ENCODE results near the gene C22orf42. TPM values are rescaled to one million over a fixed set of nuclear protein-coding genes. Genes with fewer than 3 reads are reported as not detected.

C22orf42 gene, protein sequence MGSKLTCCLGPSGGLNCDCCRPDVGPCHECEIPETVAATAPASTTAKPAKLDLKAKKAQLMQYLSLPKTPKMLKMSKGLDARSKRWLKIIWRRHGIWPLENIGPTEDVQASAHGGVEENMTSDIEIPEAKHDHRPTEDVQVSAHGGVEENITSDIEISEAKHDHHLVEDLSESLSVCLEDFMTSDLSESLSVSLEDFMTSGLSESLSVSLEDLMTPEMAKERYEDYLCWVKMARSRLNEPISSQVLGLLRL
- not detected for total RNA-seq

DNA sequence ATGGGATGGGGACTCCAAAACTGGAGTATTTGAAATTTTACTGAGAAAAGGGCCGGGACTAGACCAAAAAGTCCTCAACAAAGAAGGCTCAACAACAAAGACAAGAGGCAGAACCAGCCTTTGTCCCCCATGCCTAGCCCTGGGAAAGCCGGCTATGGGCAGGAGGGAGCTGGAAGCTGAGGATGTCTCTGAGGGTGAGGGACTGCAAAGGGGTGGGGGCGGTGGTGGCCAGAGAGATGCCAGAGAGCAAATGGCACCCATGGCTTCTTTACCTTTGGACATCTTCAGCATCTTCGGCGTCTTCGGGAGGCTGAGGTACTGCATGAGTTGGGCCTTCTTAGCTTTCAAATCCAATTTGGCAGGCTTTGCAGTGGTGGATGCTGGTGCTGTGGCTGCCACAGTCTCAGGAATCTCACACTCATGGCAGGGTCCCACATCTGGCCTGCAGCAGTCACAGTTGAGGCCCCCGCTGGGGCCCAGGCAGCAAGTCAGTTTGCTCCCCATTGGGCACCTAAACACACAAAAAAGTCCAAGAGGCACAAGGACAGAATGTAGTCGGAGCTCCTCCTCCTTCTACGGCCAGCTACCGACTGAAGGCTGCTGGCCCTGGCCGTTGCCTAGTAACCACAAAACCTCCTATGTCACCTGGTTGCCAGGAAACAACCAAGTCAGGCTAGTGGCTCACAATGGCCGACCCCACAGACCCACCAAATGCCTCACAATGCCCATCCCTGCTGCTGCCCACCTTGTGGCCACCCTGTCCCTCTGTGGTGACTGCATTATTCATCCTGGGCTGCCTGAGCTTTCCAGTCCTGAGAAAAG, at the start of gene C22orf42:
TSS of gene C22orf42 (minus strand) at position 592 of the 822 bp plus-strand sequence. CDS start at position 504, 88 bp downstream.
- 82% methylated on average over 11 of the region's 12 CpGs for WGBS
- Histone ChIP-seq H3K4me1 (no peaks in the 10 kb centered on the region), H3K4me3 (no peak within 1 kb of the TSS), H3K36me3 (no peaks in the 10 kb centered on the region), H3K27ac (no peak within 1 kb of the TSS), H3K9me3 (no peaks in the 10 kb centered on the region), H3K27me3 (peaks cover 12% of the 10 kb centered on the region)
- no peak for TF ChIP-seq EP300 (IDR thresholded peaks at IDR 0.05)
- no peak for TF ChIP-seq POLR2AphosphoS5 (IDR thresholded peaks at IDR 0.05)
- TF ChIP-seq, protein P1, sequence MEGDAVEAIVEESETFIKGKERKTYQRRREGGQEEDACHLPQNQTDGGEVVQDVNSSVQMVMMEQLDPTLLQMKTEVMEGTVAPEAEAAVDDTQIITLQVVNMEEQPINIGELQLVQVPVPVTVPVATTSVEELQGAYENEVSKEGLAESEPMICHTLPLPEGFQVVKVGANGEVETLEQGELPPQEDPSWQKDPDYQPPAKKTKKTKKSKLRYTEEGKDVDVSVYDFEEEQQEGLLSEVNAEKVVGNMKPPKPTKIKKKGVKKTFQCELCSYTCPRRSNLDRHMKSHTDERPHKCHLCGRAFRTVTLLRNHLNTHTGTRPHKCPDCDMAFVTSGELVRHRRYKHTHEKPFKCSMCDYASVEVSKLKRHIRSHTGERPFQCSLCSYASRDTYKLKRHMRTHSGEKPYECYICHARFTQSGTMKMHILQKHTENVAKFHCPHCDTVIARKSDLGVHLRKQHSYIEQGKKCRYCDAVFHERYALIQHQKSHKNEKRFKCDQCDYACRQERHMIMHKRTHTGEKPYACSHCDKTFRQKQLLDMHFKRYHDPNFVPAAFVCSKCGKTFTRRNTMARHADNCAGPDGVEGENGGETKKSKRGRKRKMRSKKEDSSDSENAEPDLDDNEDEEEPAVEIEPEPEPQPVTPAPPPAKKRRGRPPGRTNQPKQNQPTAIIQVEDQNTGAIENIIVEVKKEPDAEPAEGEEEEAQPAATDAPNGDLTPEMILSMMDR (IDR thresholded peaks at IDR 0.05) = no peak
- no peak for TF ChIP-seq POLR2A (IDR thresholded peaks at IDR 0.05)
- DNase-seq (ENCODE audit: low spot score in 2 of 2) = no peak

DNA sequence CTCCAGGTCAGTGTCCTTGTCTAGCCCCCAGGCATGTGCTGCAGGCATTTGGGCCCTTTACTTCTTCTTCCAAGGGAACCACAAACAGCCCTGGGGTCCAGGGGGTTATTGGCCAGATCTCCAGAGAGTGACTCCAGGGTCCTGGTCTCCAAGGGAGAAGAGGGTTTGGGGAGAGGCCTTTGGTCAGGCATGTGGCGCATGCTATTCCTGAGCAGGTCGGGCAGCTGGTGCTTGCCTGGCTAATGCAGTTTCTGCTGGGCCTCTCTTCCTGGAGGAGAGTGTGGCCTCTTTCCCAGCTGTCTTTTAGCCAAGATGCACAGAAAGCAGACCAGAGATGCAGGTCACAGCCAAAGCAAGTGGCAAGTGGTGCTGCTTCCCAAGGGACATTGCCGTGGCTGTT, 49.6 kb upstream of the C22orf42 start:
- TF ChIP-seq POLR2A (IDR thresholded peaks at IDR 0.05) = no peak
- TF ChIP-seq, protein P1 (IDR thresholded peaks at IDR 0.05) = no peak
- no peak for TF ChIP-seq EP300 (IDR thresholded peaks at IDR 0.05)
- TF ChIP-seq POLR2AphosphoS5 (IDR thresholded peaks at IDR 0.05) = no peak
- no peaks in the 10 kb centered on the region for H3K36me3 ChIP-seq
- H3K4me1 ChIP-seq = peaks cover 9% of the 10 kb centered on the region
- H3K27me3 ChIP-seq = peaks cover 26% of the 10 kb centered on the region
- no peak for DNase-seq (ENCODE audit: low spot score in 2 of 2)
- no peak overlapping the region for H3K4me3 ChIP-seq
- WGBS = 60% methylated on average over 1 of the region's 3 CpGs
- no peaks in the 10 kb centered on the region for H3K9me3 ChIP-seq
- no peak overlapping the region for H3K27ac ChIP-seq

DNA sequence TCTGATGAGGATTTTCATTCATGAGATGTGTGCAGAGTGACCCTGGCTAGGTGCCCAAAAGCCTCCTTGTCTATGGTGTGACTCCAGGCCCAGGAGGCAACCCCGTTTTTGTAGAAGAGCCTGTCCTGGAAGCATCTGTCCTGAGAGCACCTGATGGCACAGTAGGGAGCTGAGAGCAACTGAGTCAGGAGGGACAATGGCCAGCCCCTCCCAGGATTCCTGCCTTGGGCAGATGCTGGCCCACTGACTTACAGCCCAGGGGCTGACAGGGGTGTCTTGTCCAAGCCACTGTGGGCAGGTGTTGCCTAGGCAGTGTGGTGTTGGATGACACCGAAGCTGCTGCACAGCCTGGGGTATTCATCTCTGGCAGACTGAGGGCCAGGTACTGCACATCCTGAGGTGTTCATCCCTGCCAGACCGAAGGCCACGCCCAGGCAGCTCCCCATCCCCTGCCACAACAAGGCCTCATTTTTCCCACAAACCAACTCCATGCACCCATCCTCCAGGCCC, 48.9 kb upstream of the C22orf42 start:
- TF ChIP-seq POLR2AphosphoS5 (IDR thresholded peaks at IDR 0.05) (no peak), EP300 (IDR thresholded peaks at IDR 0.05) (no peak), POLR2A (IDR thresholded peaks at IDR 0.05) (no peak)
- TF ChIP-seq, protein P1 (IDR thresholded peaks at IDR 0.05) = no peak
- H3K36me3 ChIP-seq = no peaks in the 10 kb centered on the region
- peaks cover 33% of the 10 kb centered on the region for H3K27me3 ChIP-seq
- DNase-seq (ENCODE audit: low spot score in 2 of 2) = no peak
- H3K9me3 ChIP-seq = no peaks in the 10 kb centered on the region
- no peak overlapping the region for H3K27ac ChIP-seq
- WGBS = 80% methylated on average over 3 of the region's 4 CpGs
- no peak overlapping the region for H3K4me3 ChIP-seq
- peaks cover 14% of the 10 kb centered on the region for H3K4me1 ChIP-seq

DNA sequence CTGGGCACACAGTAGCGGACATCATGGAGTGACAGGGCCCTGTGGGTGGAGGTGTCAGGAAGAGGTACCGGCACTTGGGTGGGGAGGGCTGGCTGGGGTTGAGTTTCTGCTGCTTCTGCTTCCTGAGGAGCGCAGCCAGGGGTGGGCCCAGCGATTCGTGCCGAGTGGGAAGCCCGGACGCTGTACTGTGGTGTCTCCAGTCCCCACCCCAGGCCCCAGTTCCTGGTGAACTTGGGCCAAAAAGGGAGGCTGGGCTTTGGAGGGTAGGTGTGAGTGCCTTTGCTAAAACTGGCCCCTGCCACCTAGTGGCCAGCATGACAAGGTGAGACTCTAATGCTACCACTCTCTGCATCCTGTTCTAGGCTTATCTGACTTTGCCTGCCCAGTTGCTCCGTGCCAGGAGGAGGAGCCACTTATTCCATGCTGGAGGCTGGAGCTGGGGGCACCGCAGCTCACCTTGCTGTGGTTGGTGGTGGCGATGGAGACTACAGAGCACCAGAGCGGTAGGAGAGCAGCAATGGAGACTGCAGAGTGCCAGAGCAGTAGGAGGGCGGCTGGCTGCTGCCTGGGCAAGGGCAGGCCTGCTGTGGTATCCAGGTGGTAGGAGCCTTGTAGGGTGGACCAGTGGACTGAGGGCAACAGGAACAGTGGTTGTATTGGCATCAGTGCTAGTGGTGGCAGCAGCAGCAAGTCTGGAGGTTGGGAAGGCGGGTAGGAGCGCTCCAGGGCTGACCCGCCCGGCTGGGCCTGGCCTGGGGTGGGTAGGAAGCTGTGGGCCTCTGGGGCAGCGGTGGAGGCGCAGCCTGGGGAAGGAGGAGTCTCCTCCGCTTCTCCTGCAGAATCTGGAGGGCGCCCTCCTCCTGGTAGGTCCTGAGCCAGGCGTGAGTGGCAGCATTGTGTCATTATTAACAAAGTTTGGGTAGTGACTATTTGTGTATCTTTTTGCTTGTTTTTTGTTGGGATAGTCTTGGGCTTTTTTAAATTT, 48.0 kb upstream of the C22orf42 start:
- TF ChIP-seq EP300 (IDR thresholded peaks at IDR 0.05) = no peak
- TF ChIP-seq, protein P1 (IDR thresholded peaks at IDR 0.05) = peak in 1 of 2 donors; percentile 42
- TF ChIP-seq POLR2A (IDR thresholded peaks at IDR 0.05) = no peak
- DNase-seq (ENCODE audit: low spot score in 2 of 2) = no peak
- H3K27me3 ChIP-seq = peaks cover 42% of the 10 kb centered on the region
- no peaks in the 10 kb centered on the region for H3K9me3 ChIP-seq
- no peak overlapping the region for H3K4me3 ChIP-seq
- H3K4me1 ChIP-seq = peaks cover 21% of the 10 kb centered on the region
- no peak overlapping the region for H3K27ac ChIP-seq
- H3K36me3 ChIP-seq = no peaks in the 10 kb centered on the region
- WGBS = 65% methylated on average over 17 of the region's 22 CpGs
